ENCODE results near the gene COX20. TPM values are rescaled to one million over a fixed set of nuclear protein-coding genes. Genes with fewer than 3 reads are reported as not detected.

COX20 gene
- total RNA-seq, 1 experiment from 2014 or later, result 55.0 TPM

DNA sequence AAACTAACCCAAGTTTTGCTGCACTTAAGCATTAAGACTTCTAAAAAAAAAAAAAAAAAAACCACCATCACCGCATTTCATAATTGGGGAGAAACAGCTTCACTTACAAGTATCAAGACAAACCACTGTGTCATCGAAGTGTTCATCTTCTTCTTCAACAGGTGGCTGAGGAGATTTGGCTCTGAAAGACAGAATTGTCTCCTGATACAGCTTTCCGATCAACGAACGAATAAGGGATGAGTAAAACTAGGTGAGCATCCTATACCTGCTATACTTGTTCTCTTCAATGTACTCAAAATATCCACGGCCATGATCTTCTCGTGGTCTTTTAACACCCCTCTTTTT, 26.9 kb downstream of the COX20 start:
- ATAC-seq (no peak), DNase-seq (ENCODE audit: low read depth, low spot score) (no peak)
- BruUV-seq (replicated peaks), result no TSS peak
- intact Hi-C loops (cut with micrococcal nuclease; ENCODE audit: unreplicated experiment) (no loop called here), in situ Hi-C loops (cut with HindIII; ENCODE audit: low pct_unique_long_range_greater_than_20kb, low sequenced_read_pairs) (no loop called here)
- Histone ChIP-seq H3K36me3 (ENCODE audit: control insufficient read depth, insufficient read depth, low read length) (peaks cover 51% of the 10 kb centered on the region), H3K27ac (ENCODE audit: low read length) (peak overlapping the region; percentile 91), H3K27me3 (ENCODE audit: control insufficient read depth, insufficient read depth, low read length) (no peaks in the 10 kb centered on the region), H3K4me1 (ENCODE audit: control insufficient read depth, insufficient read depth, low read length) (peaks cover 49% of the 10 kb centered on the region), H3K9me3 (ENCODE audit: control insufficient read depth, insufficient read depth, low read depth, low read length) (no peaks in the 10 kb centered on the region), H3K4me3 (ENCODE audit: low read depth in 2 of 2, low read length in 2 of 2) (peak overlapping the region; percentile 77 to 84)
- ChIA-PET CTCF (interaction anchor here (0.8 kb wide), 1 partner anchor 180 kb away, joined by 4 read pairs; no protein-coding TSS in a partner anchor), POLR2A (interaction anchor here (0.6 to 1.1 kb wide), 4 partner anchors 12 to 1531 kb away, joined by 3 to 9 read pairs (median 6); no protein-coding TSS in a partner anchor)
- TF ChIP-seq, protein P1, sequence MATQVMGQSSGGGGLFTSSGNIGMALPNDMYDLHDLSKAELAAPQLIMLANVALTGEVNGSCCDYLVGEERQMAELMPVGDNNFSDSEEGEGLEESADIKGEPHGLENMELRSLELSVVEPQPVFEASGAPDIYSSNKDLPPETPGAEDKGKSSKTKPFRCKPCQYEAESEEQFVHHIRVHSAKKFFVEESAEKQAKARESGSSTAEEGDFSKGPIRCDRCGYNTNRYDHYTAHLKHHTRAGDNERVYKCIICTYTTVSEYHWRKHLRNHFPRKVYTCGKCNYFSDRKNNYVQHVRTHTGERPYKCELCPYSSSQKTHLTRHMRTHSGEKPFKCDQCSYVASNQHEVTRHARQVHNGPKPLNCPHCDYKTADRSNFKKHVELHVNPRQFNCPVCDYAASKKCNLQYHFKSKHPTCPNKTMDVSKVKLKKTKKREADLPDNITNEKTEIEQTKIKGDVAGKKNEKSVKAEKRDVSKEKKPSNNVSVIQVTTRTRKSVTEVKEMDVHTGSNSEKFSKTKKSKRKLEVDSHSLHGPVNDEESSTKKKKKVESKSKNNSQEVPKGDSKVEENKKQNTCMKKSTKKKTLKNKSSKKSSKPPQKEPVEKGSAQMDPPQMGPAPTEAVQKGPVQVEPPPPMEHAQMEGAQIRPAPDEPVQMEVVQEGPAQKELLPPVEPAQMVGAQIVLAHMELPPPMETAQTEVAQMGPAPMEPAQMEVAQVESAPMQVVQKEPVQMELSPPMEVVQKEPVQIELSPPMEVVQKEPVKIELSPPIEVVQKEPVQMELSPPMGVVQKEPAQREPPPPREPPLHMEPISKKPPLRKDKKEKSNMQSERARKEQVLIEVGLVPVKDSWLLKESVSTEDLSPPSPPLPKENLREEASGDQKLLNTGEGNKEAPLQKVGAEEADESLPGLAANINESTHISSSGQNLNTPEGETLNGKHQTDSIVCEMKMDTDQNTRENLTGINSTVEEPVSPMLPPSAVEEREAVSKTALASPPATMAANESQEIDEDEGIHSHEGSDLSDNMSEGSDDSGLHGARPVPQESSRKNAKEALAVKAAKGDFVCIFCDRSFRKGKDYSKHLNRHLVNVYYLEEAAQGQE (IDR thresholded peaks at IDR 0.05; ENCODE audit: insufficient read depth in 1 of 2, low read depth in 2 of 2, low read length in 1 of 2), result no peak
- TF ChIP-seq, protein P2, sequence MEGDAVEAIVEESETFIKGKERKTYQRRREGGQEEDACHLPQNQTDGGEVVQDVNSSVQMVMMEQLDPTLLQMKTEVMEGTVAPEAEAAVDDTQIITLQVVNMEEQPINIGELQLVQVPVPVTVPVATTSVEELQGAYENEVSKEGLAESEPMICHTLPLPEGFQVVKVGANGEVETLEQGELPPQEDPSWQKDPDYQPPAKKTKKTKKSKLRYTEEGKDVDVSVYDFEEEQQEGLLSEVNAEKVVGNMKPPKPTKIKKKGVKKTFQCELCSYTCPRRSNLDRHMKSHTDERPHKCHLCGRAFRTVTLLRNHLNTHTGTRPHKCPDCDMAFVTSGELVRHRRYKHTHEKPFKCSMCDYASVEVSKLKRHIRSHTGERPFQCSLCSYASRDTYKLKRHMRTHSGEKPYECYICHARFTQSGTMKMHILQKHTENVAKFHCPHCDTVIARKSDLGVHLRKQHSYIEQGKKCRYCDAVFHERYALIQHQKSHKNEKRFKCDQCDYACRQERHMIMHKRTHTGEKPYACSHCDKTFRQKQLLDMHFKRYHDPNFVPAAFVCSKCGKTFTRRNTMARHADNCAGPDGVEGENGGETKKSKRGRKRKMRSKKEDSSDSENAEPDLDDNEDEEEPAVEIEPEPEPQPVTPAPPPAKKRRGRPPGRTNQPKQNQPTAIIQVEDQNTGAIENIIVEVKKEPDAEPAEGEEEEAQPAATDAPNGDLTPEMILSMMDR (IDR thresholded peaks at IDR 0.05), result no peak
- TF ChIP-seq TCF7L2 (IDR thresholded peaks at IDR 0.05; ENCODE audit: low read depth, low read length) (no peak), POLR2AphosphoS5 (IDR thresholded peaks at IDR 0.05; ENCODE audit: low read depth, low read length) (no peak)

DNA sequence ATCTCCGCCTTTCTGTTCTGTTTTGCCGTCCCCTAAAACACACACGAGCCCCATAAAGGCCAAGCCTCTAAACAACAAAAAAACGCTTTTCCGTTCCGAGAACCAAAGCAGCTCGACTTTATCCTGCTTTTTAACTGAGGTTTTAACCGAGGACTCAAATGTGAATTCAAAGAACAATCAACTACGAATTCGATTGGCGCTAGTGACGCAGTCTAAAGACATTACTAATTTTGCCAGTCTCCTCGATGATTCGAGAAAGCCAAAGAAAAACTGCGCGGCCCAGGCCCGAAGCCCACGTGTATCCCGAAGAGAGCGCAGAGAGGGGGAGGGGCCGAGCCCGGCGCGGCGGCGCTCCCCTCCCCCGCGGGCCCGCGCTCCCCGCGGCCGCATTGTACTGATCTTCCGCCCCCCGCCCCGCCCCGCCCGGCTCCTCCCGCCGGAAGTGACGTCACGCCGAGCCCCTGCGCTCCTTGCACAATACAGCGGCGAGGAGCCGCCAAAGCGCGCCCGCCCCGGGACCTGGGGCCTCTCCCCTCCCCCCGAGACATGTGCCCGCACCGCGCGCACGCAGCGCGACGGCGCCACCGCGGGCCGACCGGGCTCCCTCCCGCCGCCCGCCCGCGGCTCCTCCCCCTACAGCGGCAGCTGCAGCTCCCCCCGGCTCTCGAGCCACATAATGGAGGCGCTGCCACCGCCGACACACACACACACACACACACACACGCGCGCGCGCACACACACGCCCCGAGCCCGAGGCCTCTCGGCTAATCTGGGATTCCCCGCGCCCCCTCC, 27.4 kb downstream of the COX20 start:
- Histone ChIP-seq H3K27me3 (ENCODE audit: control insufficient read depth, insufficient read depth, low read length) (no peaks in the 10 kb centered on the region), H3K36me3 (ENCODE audit: control insufficient read depth, insufficient read depth, low read length) (peaks cover 45% of the 10 kb centered on the region), H3K4me3 (ENCODE audit: low read depth in 2 of 2, low read length in 2 of 2) (peak overlapping the region; percentile 77 to 88), H3K9me3 (ENCODE audit: control insufficient read depth, insufficient read depth, low read depth, low read length) (no peaks in the 10 kb centered on the region), H3K4me1 (ENCODE audit: control insufficient read depth, insufficient read depth, low read length) (peaks cover 48% of the 10 kb centered on the region), H3K27ac (ENCODE audit: low read length) (peak overlapping the region; percentile 91)
- intact Hi-C loops (cut with micrococcal nuclease; ENCODE audit: unreplicated experiment) (no loop called here), in situ Hi-C loops (cut with HindIII; ENCODE audit: low pct_unique_long_range_greater_than_20kb, low sequenced_read_pairs) (no loop called here)
- DNase-seq (ENCODE audit: low read depth, low spot score) (peak; percentile 48), ATAC-seq (peak; percentile 85)
- TF ChIP-seq TCF7L2 (IDR thresholded peaks at IDR 0.05; ENCODE audit: low read depth, low read length) (no peak), SIN3A (IDR thresholded peaks at IDR 0.05; ENCODE audit: borderline replicate concordance, insufficient read depth, low read depth, low read length) (peak; percentile 79), POLR2AphosphoS5 (IDR thresholded peaks at IDR 0.05; ENCODE audit: low read depth, low read length) (peak; percentile 72)
- TF ChIP-seq, protein P1 (IDR thresholded peaks at IDR 0.05; ENCODE audit: insufficient read depth in 1 of 2, low read depth in 2 of 2, low read length in 1 of 2), result no peak
- TF ChIP-seq, protein P2 (IDR thresholded peaks at IDR 0.05), result no peak
- BruUV-seq (replicated peaks), result no TSS peak
- POLR2A ChIA-PET, result interaction anchor here (0.6 to 1.1 kb wide), 5 partner anchors 12 to 1531 kb away, joined by 3 to 8 read pairs (median 4); a partner anchor contains a TSS
- CTCF ChIA-PET, result no interaction called here

Measured in Panc1 (cell line).